Fibroblast of lung (primary cell): ENCODE measurements around the gene CTXN2.

Source experiments
- CTCF ChIP-seq, 2 donors: IDR thresholded peaks in 1 of 2; conservative IDR thresholded peaks in 1 of 2; 1 replicate in 1 of 2; 2 replicates in 1 of 2; pipeline ENCODE4 v1.5.1; 2011 to 2012; ENCODE audit warnings: low read length in 2 of 2, control low read depth in 1 of 2, inconsistent platforms in 1 of 2, low read depth in 1 of 2, mild to moderate bottlenecking in 1 of 2
- EZH2 ChIP-seq: IDR thresholded peaks from 2 replicates; pipeline ENCODE4 v1.5.1; 2012; ENCODE audit warnings: low read length, control low read depth, mild to moderate bottlenecking; ENCODE audit errors: missing control alignments

DNA sequence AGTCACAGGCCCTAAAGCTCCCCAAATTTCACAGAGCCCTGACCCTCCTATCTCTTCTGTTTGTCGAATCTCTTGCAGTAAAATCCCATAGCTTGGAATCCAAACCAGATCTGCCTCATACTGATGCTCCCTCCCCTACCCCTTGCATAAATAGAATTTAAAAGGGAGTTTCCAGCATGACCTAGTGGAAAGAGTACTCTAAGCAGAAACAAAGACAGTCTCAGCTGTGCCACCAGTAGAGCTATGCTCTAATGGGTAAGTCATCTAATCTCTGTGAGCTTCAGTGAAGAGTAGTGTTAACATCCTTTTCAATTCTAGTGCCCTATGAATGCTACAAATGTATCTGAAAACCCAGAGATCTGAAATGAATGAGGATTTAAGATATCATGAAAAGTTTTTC is 10.6 kb downstream of the CTXN2 start:
- TF ChIP-seq CTCF (conservative IDR thresholded peaks at IDR 0.05 in 1 of 2, IDR thresholded peaks at IDR 0.05 in 1 of 2; ENCODE audit: low read depth in 1 of 2, low read length in 2 of 2) (no peak), EZH2 (no peak)
